ENCODE measurements around the gene MTHFR. TPM values are rescaled to one million over a fixed set of nuclear protein-coding genes. Genes with fewer than 3 reads are reported as not detected.

The MTHFR gene
- polyA plus RNA-seq, 1 donor from 2014 or later: 21.2 TPM

DNA sequence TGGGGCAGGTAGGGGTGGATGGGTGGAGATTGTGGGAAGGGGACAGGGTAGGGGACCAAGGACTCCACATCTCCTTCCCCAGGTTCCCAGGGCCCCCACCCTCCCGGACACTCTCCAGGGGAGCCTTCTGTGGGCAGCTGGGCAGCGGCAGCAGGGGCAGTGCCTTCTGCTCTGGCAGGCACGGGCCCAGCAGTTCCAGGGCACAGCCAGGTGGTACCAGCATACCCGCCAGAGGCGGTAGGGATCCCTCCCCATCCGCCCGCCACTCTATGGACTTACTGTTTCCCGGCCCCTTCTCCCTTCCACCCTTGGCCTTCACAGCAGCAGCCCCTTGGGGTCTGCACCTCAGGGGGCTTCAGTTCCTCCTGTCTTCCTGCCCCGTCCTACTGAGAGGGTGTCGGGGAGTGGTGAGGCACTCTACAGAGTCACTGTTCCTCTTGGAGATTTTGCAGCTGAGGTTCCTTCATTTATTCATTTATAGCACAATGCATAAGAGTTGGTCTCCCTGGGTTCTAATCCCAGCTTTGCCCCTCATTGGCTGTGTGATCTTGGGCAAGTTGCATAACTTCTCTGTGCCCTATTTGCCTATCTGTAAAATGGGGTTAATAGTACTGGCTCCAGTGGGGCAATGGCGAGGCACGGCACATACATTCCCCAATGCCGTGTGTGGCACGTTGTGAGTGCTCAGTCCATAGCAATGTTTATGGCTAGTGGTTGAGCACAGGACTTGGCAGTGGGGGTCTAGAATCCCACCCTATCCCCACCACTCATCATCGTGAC lies 26.7 kb downstream of the MTHFR start:
- no peak for TF ChIP-seq SMC3 (conservative IDR thresholded peaks at IDR 0.05; ENCODE audit: poor library complexity)
- no peak for TF ChIP-seq MXI1 (conservative IDR thresholded peaks at IDR 0.05; ENCODE audit: poor library complexity, severe bottlenecking)
- no peak for TF ChIP-seq EZH2 (IDR thresholded peaks at IDR 0.05; ENCODE audit: borderline replicate concordance, insufficient read depth, low read length, poor library complexity, severe bottlenecking)
- TF ChIP-seq, protein P1, sequence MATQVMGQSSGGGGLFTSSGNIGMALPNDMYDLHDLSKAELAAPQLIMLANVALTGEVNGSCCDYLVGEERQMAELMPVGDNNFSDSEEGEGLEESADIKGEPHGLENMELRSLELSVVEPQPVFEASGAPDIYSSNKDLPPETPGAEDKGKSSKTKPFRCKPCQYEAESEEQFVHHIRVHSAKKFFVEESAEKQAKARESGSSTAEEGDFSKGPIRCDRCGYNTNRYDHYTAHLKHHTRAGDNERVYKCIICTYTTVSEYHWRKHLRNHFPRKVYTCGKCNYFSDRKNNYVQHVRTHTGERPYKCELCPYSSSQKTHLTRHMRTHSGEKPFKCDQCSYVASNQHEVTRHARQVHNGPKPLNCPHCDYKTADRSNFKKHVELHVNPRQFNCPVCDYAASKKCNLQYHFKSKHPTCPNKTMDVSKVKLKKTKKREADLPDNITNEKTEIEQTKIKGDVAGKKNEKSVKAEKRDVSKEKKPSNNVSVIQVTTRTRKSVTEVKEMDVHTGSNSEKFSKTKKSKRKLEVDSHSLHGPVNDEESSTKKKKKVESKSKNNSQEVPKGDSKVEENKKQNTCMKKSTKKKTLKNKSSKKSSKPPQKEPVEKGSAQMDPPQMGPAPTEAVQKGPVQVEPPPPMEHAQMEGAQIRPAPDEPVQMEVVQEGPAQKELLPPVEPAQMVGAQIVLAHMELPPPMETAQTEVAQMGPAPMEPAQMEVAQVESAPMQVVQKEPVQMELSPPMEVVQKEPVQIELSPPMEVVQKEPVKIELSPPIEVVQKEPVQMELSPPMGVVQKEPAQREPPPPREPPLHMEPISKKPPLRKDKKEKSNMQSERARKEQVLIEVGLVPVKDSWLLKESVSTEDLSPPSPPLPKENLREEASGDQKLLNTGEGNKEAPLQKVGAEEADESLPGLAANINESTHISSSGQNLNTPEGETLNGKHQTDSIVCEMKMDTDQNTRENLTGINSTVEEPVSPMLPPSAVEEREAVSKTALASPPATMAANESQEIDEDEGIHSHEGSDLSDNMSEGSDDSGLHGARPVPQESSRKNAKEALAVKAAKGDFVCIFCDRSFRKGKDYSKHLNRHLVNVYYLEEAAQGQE (IDR thresholded peaks at IDR 0.05; ENCODE audit: borderline replicate concordance): no peak
- TF ChIP-seq, protein P2, sequence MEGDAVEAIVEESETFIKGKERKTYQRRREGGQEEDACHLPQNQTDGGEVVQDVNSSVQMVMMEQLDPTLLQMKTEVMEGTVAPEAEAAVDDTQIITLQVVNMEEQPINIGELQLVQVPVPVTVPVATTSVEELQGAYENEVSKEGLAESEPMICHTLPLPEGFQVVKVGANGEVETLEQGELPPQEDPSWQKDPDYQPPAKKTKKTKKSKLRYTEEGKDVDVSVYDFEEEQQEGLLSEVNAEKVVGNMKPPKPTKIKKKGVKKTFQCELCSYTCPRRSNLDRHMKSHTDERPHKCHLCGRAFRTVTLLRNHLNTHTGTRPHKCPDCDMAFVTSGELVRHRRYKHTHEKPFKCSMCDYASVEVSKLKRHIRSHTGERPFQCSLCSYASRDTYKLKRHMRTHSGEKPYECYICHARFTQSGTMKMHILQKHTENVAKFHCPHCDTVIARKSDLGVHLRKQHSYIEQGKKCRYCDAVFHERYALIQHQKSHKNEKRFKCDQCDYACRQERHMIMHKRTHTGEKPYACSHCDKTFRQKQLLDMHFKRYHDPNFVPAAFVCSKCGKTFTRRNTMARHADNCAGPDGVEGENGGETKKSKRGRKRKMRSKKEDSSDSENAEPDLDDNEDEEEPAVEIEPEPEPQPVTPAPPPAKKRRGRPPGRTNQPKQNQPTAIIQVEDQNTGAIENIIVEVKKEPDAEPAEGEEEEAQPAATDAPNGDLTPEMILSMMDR (IDR thresholded peaks at IDR 0.05; ENCODE audit: poor library complexity, severe bottlenecking): no peak
- no peak for TF ChIP-seq TAF1 (IDR thresholded peaks at IDR 0.05; ENCODE audit: low read depth)
- TF ChIP-seq EP300 (conservative IDR thresholded peaks at IDR 0.05; ENCODE audit: poor library complexity, severe bottlenecking): no peak
- TF ChIP-seq RAD21 (conservative IDR thresholded peaks at IDR 0.05): no peak
- no peak for TF ChIP-seq POLR2AphosphoS5 (IDR thresholded peaks at IDR 0.05)
- Histone ChIP-seq H3K27me3 (ENCODE audit: insufficient read depth, low read depth, low read length) (no peaks in the 10 kb centered on the region), H3K9me2 (ENCODE audit: insufficient read depth, low read length) (no peaks in the 10 kb centered on the region), H3K9me3 (ENCODE audit: low read length) (no peaks in the 10 kb centered on the region), H3K4me2 (ENCODE audit: low read length) (no peak overlapping the region), H3K4me3 (ENCODE audit: low read length) (no peak overlapping the region), H3K79me2 (replicated peaks; ENCODE audit: insufficient read depth, low read length) (no peaks in the 10 kb centered on the region), H3K36me3 (ENCODE audit: insufficient read depth, low read length) (no peaks in the 10 kb centered on the region), H2AFZ (ENCODE audit: low read depth, low read length) (no peak overlapping the region), H4K20me1 (ENCODE audit: insufficient read depth) (no peaks in the 10 kb centered on the region), H3K9ac (ENCODE audit: low read length) (no peak overlapping the region), H3F3A (ENCODE audit: insufficient read depth, low read length, poor library complexity, severe bottlenecking) (no peaks in the 10 kb centered on the region), H3K27ac (ENCODE audit: low read length) (no peak overlapping the region)

DNA sequence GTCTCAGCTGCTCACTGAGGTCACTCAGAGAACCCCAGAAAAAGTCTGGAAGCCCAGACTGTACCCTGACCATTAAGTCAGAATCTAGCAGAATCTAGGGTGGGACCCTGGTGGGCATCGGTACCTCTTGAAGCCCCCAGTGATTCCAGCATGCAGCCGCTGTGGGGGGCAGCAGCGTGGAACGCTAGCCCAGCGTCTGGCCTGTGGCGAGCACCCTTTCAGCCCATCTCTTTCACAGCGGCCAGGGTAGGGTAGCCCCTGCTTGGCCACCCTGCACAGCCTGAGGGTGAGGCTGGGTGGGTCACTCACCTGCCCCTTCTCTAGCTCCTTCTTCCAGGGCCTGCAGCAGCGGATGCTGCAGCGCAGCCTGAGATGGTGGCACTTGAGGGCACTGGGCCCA lies 27.4 kb downstream of the MTHFR start:
- Histone ChIP-seq H3K4me3 (ENCODE audit: low read length) (no peak overlapping the region), H3K79me2 (replicated peaks; ENCODE audit: insufficient read depth, low read length) (no peaks in the 10 kb centered on the region), H3K9me3 (ENCODE audit: low read length) (no peaks in the 10 kb centered on the region), H3K9me2 (ENCODE audit: insufficient read depth, low read length) (no peaks in the 10 kb centered on the region), H3K4me2 (ENCODE audit: low read length) (no peak overlapping the region), H3K9ac (ENCODE audit: low read length) (no peak overlapping the region), H3F3A (ENCODE audit: insufficient read depth, low read length, poor library complexity, severe bottlenecking) (no peaks in the 10 kb centered on the region), H4K20me1 (ENCODE audit: insufficient read depth) (no peaks in the 10 kb centered on the region), H2AFZ (ENCODE audit: low read depth, low read length) (no peak overlapping the region), H3K36me3 (ENCODE audit: insufficient read depth, low read length) (no peaks in the 10 kb centered on the region), H3K27ac (ENCODE audit: low read length) (no peak overlapping the region), H3K27me3 (ENCODE audit: insufficient read depth, low read depth, low read length) (no peaks in the 10 kb centered on the region)
- TF ChIP-seq TAF1 (IDR thresholded peaks at IDR 0.05; ENCODE audit: low read depth) (no peak), MXI1 (conservative IDR thresholded peaks at IDR 0.05; ENCODE audit: poor library complexity, severe bottlenecking) (no peak), EZH2 (IDR thresholded peaks at IDR 0.05; ENCODE audit: borderline replicate concordance, insufficient read depth, low read length, poor library complexity, severe bottlenecking) (no peak), SMC3 (conservative IDR thresholded peaks at IDR 0.05; ENCODE audit: poor library complexity) (no peak), POLR2AphosphoS5 (IDR thresholded peaks at IDR 0.05) (no peak)
- TF ChIP-seq, protein P1 (IDR thresholded peaks at IDR 0.05; ENCODE audit: borderline replicate concordance): no peak
- TF ChIP-seq, protein P2 (IDR thresholded peaks at IDR 0.05; ENCODE audit: poor library complexity, severe bottlenecking): no peak

All from neural cell (in vitro differentiated cells).